B cell (primary cell): ENCODE data around the gene ENPP7. TPM values are rescaled to one million over a fixed set of nuclear protein-coding genes. Genes with fewer than 3 reads are reported as not detected.

Source experiments
- ATAC-seq: fragments of 200-7000 bp; cut with Tn5 transposase; one replicate; pipeline ENCODE4 v1.10.0; 2021; ENCODE audit warnings: low read depth, mild to moderate bottlenecking, moderate number of reproducible peaks, moderate library complexity
- CTCF ChIA-PET: fragments of 350-600 bp; sonication (Branson Sonifier 250); formaldehyde crosslinking; loops from one replicate; lab custom pipeline; 2021; ENCODE audit warnings: antibody characterized with exemption, inconsistent platforms; lab: Charles Lee
- POLR2A ChIA-PET: fragments of 350-600 bp; sonication (Branson Sonifier 250); formaldehyde crosslinking; loops from one replicate; lab custom pipeline; 2021; ENCODE audit warnings: antibody characterized with exemption; lab: Charles Lee
- DNase-seq: peaks from one replicate; pipeline ENCODE4 v3.0.0; 2013
- H2AFZ ChIP-seq: 2 replicates; pipeline ENCODE4 v1.6.1; 2012; ENCODE audit warnings: mild to moderate bottlenecking, low read depth, low read length; ENCODE audit not compliant: insufficient read depth, poor library complexity, severe bottlenecking
- H3K27ac ChIP-seq, 2 donors: 1 replicate in 1 of 2; 2 replicates in 1 of 2; pipeline ENCODE4 v1.5.1; 2012 to 2013; ENCODE audit warnings: low read length in 2 of 2, mild to moderate bottlenecking in 2 of 2, moderate library complexity in 1 of 2
- H3K27me3 ChIP-seq, 4 experiments: fragments of 200-600 bp in 1 of 4; sonication (generic) in 1 of 4; replicated peaks in 1 of 4; 1 replicate in 2 of 4; 2 replicates in 2 of 4; pipeline versions ENCODE4 v1.6.1 to v1.7.0; 2013 to 2016; ENCODE audit warnings: low read length in 3 of 4, mild to moderate bottlenecking in 2 of 4, mixed read lengths in 1 of 4, moderate library complexity in 1 of 4; ENCODE audit not compliant: insufficient read depth in 4 of 4, control insufficient read depth in 3 of 4; ENCODE audit errors: control extremely low read depth in 1 of 4
- H3K36me3 ChIP-seq, 2 experiments: replicated peaks in 1 of 2; 1 replicate in 1 of 2; 2 replicates in 1 of 2; pipeline versions ENCODE4 v1.6.1 to v1.7.1; 2013; ENCODE audit warnings: low read length in 1 of 2; ENCODE audit not compliant: insufficient read depth in 2 of 2, control insufficient read depth in 1 of 2; ENCODE audit errors: control extremely low read depth in 1 of 2, extremely low read depth in 1 of 2
- H3K4me1 ChIP-seq, 2 donors: fragments of 200-600 bp in 1 of 2; sonication (generic) in 1 of 2; 1 replicate in 1 of 2; 2 replicates in 1 of 2; pipeline versions ENCODE4 v1.5.1 to v1.6.1; 2013 to 2017; ENCODE audit warnings: low read length in 2 of 2; ENCODE audit not compliant: control insufficient read depth in 2 of 2, insufficient read depth in 2 of 2
- H3K4me2 ChIP-seq: replicated peaks from 2 replicates; pipeline ENCODE3; 2012; ENCODE audit warnings: mild to moderate bottlenecking, low read depth, low read length; ENCODE audit not compliant: poor library complexity, severe bottlenecking
- H3K4me3 ChIP-seq, 5 experiments: fragments of 200-600 bp in 1 of 5; sonication (generic) in 1 of 5; 1 replicate in 3 of 5; 2 replicates in 2 of 5; pipeline versions ENCODE4 v1.5.1 to v1.7.0; 2011 to 2016; ENCODE audit warnings: low read length in 4 of 5, mild to moderate bottlenecking in 4 of 5, low read depth in 2 of 5, control low read depth in 1 of 5, moderate library complexity in 1 of 5; ENCODE audit not compliant: insufficient read depth in 1 of 5; ENCODE audit errors: control extremely low read depth in 1 of 5, extremely low read depth in 1 of 5
- H3K79me2 ChIP-seq: fragments of 200-600 bp; sonication (generic); one replicate; pipeline ENCODE4 v1.6.0; 2016; ENCODE audit warnings: low read length; ENCODE audit not compliant: control insufficient read depth, insufficient read depth
- H3K9ac ChIP-seq: fragments of 200-600 bp; sonication (generic); 2 replicates; pipeline ENCODE4 v1.6.1; 2017; ENCODE audit warnings: mild to moderate bottlenecking, low read length, moderate library complexity
- H3K9me3 ChIP-seq, 3 donors: one replicate each; pipeline versions ENCODE4 v1.6.1 to v1.7.1; 2013; ENCODE audit warnings: low read length in 2 of 3; ENCODE audit not compliant: control insufficient read depth in 2 of 3, insufficient read depth in 1 of 3; ENCODE audit errors: control extremely low read depth in 1 of 3
- H4K20me1 ChIP-seq: 2 replicates; pipeline ENCODE4 v1.6.0; 2012; ENCODE audit warnings: mild to moderate bottlenecking, low read length; ENCODE audit not compliant: insufficient read depth, control insufficient read depth, poor library complexity, severe bottlenecking
- H3K27ac Mint-ChIP-seq: one replicate; pipeline ENCODE4 v1.8.0; 2021; ENCODE audit warnings: mixed read lengths
- H3K27me3 Mint-ChIP-seq: one replicate; pipeline ENCODE4 v1.8.0; 2021; ENCODE audit warnings: mixed read lengths
- H3K4me1 Mint-ChIP-seq: one replicate; pipeline ENCODE4 v1.8.0; 2021; ENCODE audit warnings: mixed read lengths
- H3K4me3 Mint-ChIP-seq: one replicate; pipeline ENCODE4 v1.8.0; 2021; ENCODE audit warnings: mixed read lengths
- H3K9me3 Mint-ChIP-seq: one replicate; pipeline ENCODE4 v1.8.0; 2022; ENCODE audit warnings: mixed read lengths; ENCODE audit not compliant: insufficient read depth
- EZH2 ChIP-seq: IDR thresholded peaks from 2 replicates; pipeline ENCODE4 v1.6.1; 2012; ENCODE audit warnings: borderline replicate concordance, low read depth, mild to moderate bottlenecking, moderate library complexity, low read length; ENCODE audit not compliant: insufficient read depth, poor library complexity, severe bottlenecking
- WGBS: methylation state at CpG from one replicate; pipeline ENCODE4 v1.1.5; 2013; ENCODE audit warnings: missing lambda C conversion rate; ENCODE audit not compliant: insufficient coverage; 5-methylcytosine and 5-hydroxymethylcytosine counted together
- intact Hi-C: fragments of 100-400 bp; cut with micrococcal nuclease; formaldehyde crosslinking; loops from one replicate; pipeline ENCODE4 v1.10.0; 2022
- polyA plus RNA-seq: library from polyadenylated mRNA; depleted of rRNA; stranded (reverse); fragments of >200 nt; gene quantifications from 2 replicates; pipeline ENCODE4 v1.2.3, GENCODE V29; 2012
- total RNA-seq, 2 donors: library from RNA; stranded (reverse); fragments of 120-200 nt in 1 of 2; gene quantifications; 1 replicate in 1 of 2; 2 replicates in 1 of 2; pipeline versions ENCODE4 v1.2.3 to v1.2.4, GENCODE V29; 2013 to 2022
- TF ChIP-seq, protein P1 (sequence below): fragments of 200-600 bp; IDR thresholded peaks from one replicate; pipeline ENCODE4 v1.8.0; 2022; ENCODE audit warnings: antibody characterized with exemption, mild to moderate bottlenecking

Gene ENPP7
- total and polyA plus RNA-seq, 2 donors (not counting 1 experiment from before 2014, with no cell fraction given): 0.40 to 6.7 TPM

DNA sequence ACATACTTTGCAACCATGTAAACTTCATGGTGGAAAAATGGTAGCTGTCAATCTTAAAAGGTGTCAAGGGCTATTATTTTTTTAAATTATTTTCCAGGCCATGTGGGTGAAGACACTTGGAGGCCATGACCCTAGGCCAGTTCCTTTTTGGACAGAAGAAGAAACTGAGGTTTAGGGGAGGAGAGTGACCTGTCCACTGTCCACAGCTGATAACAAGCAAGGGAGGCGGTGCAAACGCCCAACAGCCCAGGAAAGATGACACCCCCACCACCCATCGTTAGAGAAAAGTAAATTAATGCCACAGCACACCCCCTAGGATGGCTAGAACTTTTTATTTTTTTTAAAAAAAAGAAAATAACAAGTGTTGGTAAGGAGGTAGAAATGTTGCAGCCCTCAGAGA, 19.2 kb downstream of the ENPP7 start:
- no CpG with 5 or more reads among the region's 3 CpGs for WGBS

More for the DNA sequence above, 19.2 kb downstream of the ENPP7 start:
- no peaks in the 10 kb centered on the region for H3K79me2 ChIP-seq
- POLR2A ChIA-PET: no interaction called here
- H3K4me3 ChIP-seq: no peak overlapping the region
- H3K9me3 Mint-ChIP-seq: no peaks in the 10 kb centered on the region
- CTCF ChIA-PET: interaction anchor here (0.5 to 1.1 kb wide), 4 partner anchors 11 to 427 kb away, joined by 3 read pairs; no protein-coding TSS in a partner anchor
- intact Hi-C loops: loop anchor here (5.0 kb wide), 2 partner anchors 87 to 242 kb away; partner anchors contain the start of gene CBX4
- H3K27me3 ChIP-seq: peaks cover 0 to 72% (median 33%) of the 10 kb centered on the region in 4 experiments
- no peak for TF ChIP-seq EZH2
- TF ChIP-seq, protein P1, sequence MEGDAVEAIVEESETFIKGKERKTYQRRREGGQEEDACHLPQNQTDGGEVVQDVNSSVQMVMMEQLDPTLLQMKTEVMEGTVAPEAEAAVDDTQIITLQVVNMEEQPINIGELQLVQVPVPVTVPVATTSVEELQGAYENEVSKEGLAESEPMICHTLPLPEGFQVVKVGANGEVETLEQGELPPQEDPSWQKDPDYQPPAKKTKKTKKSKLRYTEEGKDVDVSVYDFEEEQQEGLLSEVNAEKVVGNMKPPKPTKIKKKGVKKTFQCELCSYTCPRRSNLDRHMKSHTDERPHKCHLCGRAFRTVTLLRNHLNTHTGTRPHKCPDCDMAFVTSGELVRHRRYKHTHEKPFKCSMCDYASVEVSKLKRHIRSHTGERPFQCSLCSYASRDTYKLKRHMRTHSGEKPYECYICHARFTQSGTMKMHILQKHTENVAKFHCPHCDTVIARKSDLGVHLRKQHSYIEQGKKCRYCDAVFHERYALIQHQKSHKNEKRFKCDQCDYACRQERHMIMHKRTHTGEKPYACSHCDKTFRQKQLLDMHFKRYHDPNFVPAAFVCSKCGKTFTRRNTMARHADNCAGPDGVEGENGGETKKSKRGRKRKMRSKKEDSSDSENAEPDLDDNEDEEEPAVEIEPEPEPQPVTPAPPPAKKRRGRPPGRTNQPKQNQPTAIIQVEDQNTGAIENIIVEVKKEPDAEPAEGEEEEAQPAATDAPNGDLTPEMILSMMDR: no peak
- no peak for DNase-seq
- H3K4me1 ChIP-seq: peaks cover 25 to 28% of the 10 kb centered on the region in 2 donors
- peaks cover 55% of the 10 kb centered on the region for H3K27me3 Mint-ChIP-seq
- H3K36me3 ChIP-seq: no peaks in the 10 kb centered on the region
- H2AFZ ChIP-seq: no peak overlapping the region
- no peak for ATAC-seq
- peaks cover 0 to 19% (median 0%) of the 10 kb centered on the region in 3 donors for H3K9me3 ChIP-seq
- H3K27ac ChIP-seq: no peak overlapping the region
- peaks cover 23% of the 10 kb centered on the region for H3K4me1 Mint-ChIP-seq
- no peak overlapping the region for H3K27ac Mint-ChIP-seq
- no peak overlapping the region for H3K4me3 Mint-ChIP-seq
- no peak overlapping the region for H3K4me2 ChIP-seq
- H4K20me1 ChIP-seq: no peaks in the 10 kb centered on the region
- no peak overlapping the region for H3K9ac ChIP-seq
